H1 (cell line): Measurements from ENCODE around the gene PTPRCAP. TPM values are rescaled to one million over a fixed set of nuclear protein-coding genes. Genes with fewer than 3 reads are reported as not detected.

Source experiments
- CTCF ChIA-PET: fragments of 300-600 bp; sonication (Branson Sonifier 250); formaldehyde crosslinking; loops from one replicate; lab custom pipeline; 2021; ENCODE audit not compliant: partially characterized antibody; lab: Charles Lee
- POLR2A ChIA-PET: fragments of 300-600 bp; sonication (Branson Sonifier 250); formaldehyde crosslinking; loops from one replicate; lab custom pipeline; 2021; ENCODE audit warnings: inconsistent platforms; ENCODE audit not compliant: partially characterized antibody; lab: Charles Lee
- DNase-seq, 2 experiments: peaks; one replicate each; pipeline versions ENCODE4 v3.0.0 to v3.0.0-alpha.2; 2010 to 2022; ENCODE audit warnings: low spot score in 2 of 2, low read depth in 1 of 2, mixed read lengths in 1 of 2
- FAIRE-seq: peaks from 2 replicates; lab custom pipeline; 2011; peaks lifted over from hg19 to GRCh38; lab: Jason Lieb, UNC
- H2AFZ ChIP-seq: 2 replicates; pipeline ENCODE4 v1.8.1; 2012; ENCODE audit warnings: low read length, inconsistent platforms
- H2AK5ac ChIP-seq: 2 replicates; pipeline ENCODE4 v1.6.1; 2013; ENCODE audit warnings: low read depth, low read length
- H2BK120ac ChIP-seq: replicated peaks from 2 replicates; pipeline ENCODE3; 2013; ENCODE audit warnings: low read depth, low read length, inconsistent platforms
- H2BK12ac ChIP-seq: 2 replicates; pipeline ENCODE4 v1.6.1; 2013; ENCODE audit warnings: low read depth, low read length
- H2BK15ac ChIP-seq: 2 replicates; pipeline ENCODE4 v1.6.1; 2013; ENCODE audit warnings: low read length
- H2BK20ac ChIP-seq: 2 replicates; pipeline ENCODE4 v1.6.1; 2013; ENCODE audit warnings: low read length
- H2BK5ac ChIP-seq: 2 replicates; pipeline ENCODE4 v1.6.1; 2013; ENCODE audit warnings: low read depth, low read length
- H3K14ac ChIP-seq: 2 replicates; pipeline ENCODE4 v1.6.1; 2013; ENCODE audit warnings: inconsistent platforms; ENCODE audit not compliant: insufficient read length
- H3K18ac ChIP-seq: 2 replicates; pipeline ENCODE4 v1.6.1; 2013; ENCODE audit warnings: low read length; ENCODE audit errors: extremely low read depth
- H3K23ac ChIP-seq: 2 replicates; pipeline ENCODE4 v1.6.1; 2013; ENCODE audit warnings: inconsistent platforms; ENCODE audit not compliant: insufficient read length
- H3K23me2 ChIP-seq: 2 replicates; pipeline ENCODE4 v1.6.1; 2013; ENCODE audit warnings: low read depth, low read length
- H3K27ac ChIP-seq: 2 replicates; pipeline ENCODE4 v1.6.1; 2011; ENCODE audit warnings: low read depth, low read length, inconsistent platforms
- H3K27me3 ChIP-seq, 4 experiments: replicated peaks in 1 of 4; 1 replicate in 1 of 4; 2 replicates in 3 of 4; pipeline versions ENCODE4 v1.6.1 to v1.8.1; 2011 to 2013; ENCODE audit warnings: low read length in 3 of 4, mild to moderate bottlenecking in 3 of 4, inconsistent platforms in 2 of 4, mixed read lengths in 2 of 4, moderate library complexity in 1 of 4; ENCODE audit not compliant: control insufficient read depth in 3 of 4, insufficient read depth in 3 of 4; ENCODE audit errors: extremely low read depth in 1 of 4
- H3K36me3 ChIP-seq, 4 experiments: 2 replicates each; pipeline versions ENCODE4 v1.6.1 to v1.8.1; 2011 to 2013; ENCODE audit warnings: mild to moderate bottlenecking in 4 of 4, low read length in 3 of 4, moderate library complexity in 2 of 4, control low read depth in 1 of 4, inconsistent platforms in 1 of 4; ENCODE audit not compliant: insufficient read depth in 4 of 4, control insufficient read depth in 2 of 4
- H3K4ac ChIP-seq: replicated peaks from 2 replicates; pipeline ENCODE3; 2013; ENCODE audit warnings: low read length, low read depth, mixed read lengths, inconsistent platforms; ENCODE audit not compliant: insufficient read length
- H3K4me1 ChIP-seq, 4 experiments: replicated peaks in 1 of 4; 1 replicate in 1 of 4; 2 replicates in 3 of 4; pipeline versions ENCODE4 v1.6.1 to v1.8.1; 2011 to 2013; ENCODE audit warnings: low read length in 3 of 4, inconsistent platforms in 2 of 4, mixed read lengths in 1 of 4; ENCODE audit not compliant: insufficient read depth in 4 of 4, control insufficient read depth in 3 of 4
- H3K4me2 ChIP-seq, 2 experiments: 2 replicates each; pipeline versions ENCODE4 v1.6.1 to v1.8.1; 2011 to 2013; ENCODE audit warnings: low read depth in 2 of 2, low read length in 2 of 2, control low read depth in 1 of 2, inconsistent platforms in 1 of 2, mild to moderate bottlenecking in 1 of 2; ENCODE audit not compliant: insufficient read depth in 1 of 2
- H3K4me3 ChIP-seq, 4 experiments: fragments of 200-600, 300-600 bp in 1 of 4; sonication (generic), shearing (Covaris generic), sonication (Bioruptor Twin) in 1 of 4; 2 replicates each; pipeline versions ENCODE4 v1.5.1 to v1.8.1; 2011 to 2016; ENCODE audit warnings: low read length in 4 of 4, low read depth in 3 of 4, control low read depth in 2 of 4, inconsistent platforms in 2 of 4, mild to moderate bottlenecking in 2 of 4, mixed read lengths in 1 of 4, moderate library complexity in 1 of 4; ENCODE audit not compliant: insufficient read depth in 2 of 4; ENCODE audit errors: extremely low read depth in 1 of 4
- H3K56ac ChIP-seq: replicated peaks from 2 replicates; pipeline ENCODE3; 2013; ENCODE audit warnings: low read depth, mild to moderate bottlenecking, mixed read lengths, low read length, inconsistent platforms; ENCODE audit not compliant: insufficient read length
- H3K79me1 ChIP-seq: 2 replicates; pipeline ENCODE4 v1.6.1; 2013; ENCODE audit warnings: low read depth, low read length, control low read depth
- H3K79me2 ChIP-seq, 2 experiments: 2 replicates each; pipeline versions ENCODE4 v1.6.1 to v1.8.1; 2012 to 2013; ENCODE audit warnings: low read length in 2 of 2, mild to moderate bottlenecking in 2 of 2, inconsistent platforms in 1 of 2; ENCODE audit not compliant: insufficient read depth in 2 of 2, control insufficient read depth in 1 of 2
- H3K9ac ChIP-seq, 4 experiments: replicated peaks in 1 of 4; 1 replicate in 1 of 4; 2 replicates in 3 of 4; pipeline versions ENCODE4 v1.6.1 to v1.8.1; 2011 to 2013; ENCODE audit warnings: low read depth in 3 of 4, low read length in 3 of 4, control low read depth in 2 of 4, mild to moderate bottlenecking in 2 of 4, moderate library complexity in 2 of 4, inconsistent platforms in 1 of 4; ENCODE audit errors: extremely low read depth in 1 of 4
- H3K9me3 ChIP-seq, 2 experiments: 2 replicates each; pipeline versions ENCODE4 v1.6.1 to v1.8.1; 2012 to 2013; ENCODE audit warnings: mild to moderate bottlenecking in 2 of 2, moderate library complexity in 2 of 2, control low read depth in 1 of 2, inconsistent platforms in 1 of 2, low read depth in 1 of 2, low read length in 1 of 2, mixed read lengths in 1 of 2; ENCODE audit not compliant: insufficient read depth in 2 of 2
- H4K20me1 ChIP-seq, 2 experiments: replicated peaks in 1 of 2; 2 replicates each; pipeline versions ENCODE3 to v1.8.1; 2011 to 2013; ENCODE audit warnings: inconsistent platforms in 2 of 2, low read length in 2 of 2, mild to moderate bottlenecking in 1 of 2; ENCODE audit not compliant: insufficient read depth in 2 of 2, control insufficient read depth in 1 of 2
- H4K5ac ChIP-seq: 2 replicates; pipeline ENCODE4 v1.6.1; 2013; ENCODE audit warnings: low read length, low read depth, mixed read lengths, inconsistent platforms; ENCODE audit not compliant: insufficient read length
- H4K8ac ChIP-seq: 2 replicates; pipeline ENCODE4 v1.8.0; 2013; ENCODE audit warnings: mild to moderate bottlenecking, moderate library complexity, low read length, inconsistent platforms; ENCODE audit not compliant: insufficient read depth; ENCODE audit errors: extremely low read depth
- H4K91ac ChIP-seq: replicated peaks from 2 replicates; pipeline ENCODE3; 2013; ENCODE audit warnings: low read length, mixed read lengths, inconsistent platforms; ENCODE audit not compliant: insufficient read length
- BRCA1 ChIP-seq: IDR thresholded peaks from 2 replicates; pipeline ENCODE4 v1.6.1; 2012; ENCODE audit warnings: low read depth, low read length, improper control_type of control experiment
- CHD1 ChIP-seq: IDR thresholded peaks from 2 replicates; pipeline ENCODE4 v1.6.1; 2012; ENCODE audit warnings: low read depth, low read length, improper control_type of control experiment
- HDAC6 ChIP-seq: IDR thresholded peaks from one replicate; pipeline ENCODE4 v1.7.1; 2012; ENCODE audit warnings: low read depth, mild to moderate bottlenecking, inconsistent platforms, low read length, moderate library complexity
- SAP30 ChIP-seq: fragments of 300-600 bp; sonication (generic); IDR thresholded peaks from 2 replicates; pipeline ENCODE4 v1.7.1; 2012; ENCODE audit warnings: low read length, moderate library complexity, mild to moderate bottlenecking, inconsistent platforms; ENCODE audit not compliant: insufficient read depth, insufficient replicate concordance
- SIN3A ChIP-seq, 2 experiments: IDR thresholded peaks in 1 of 2; conservative IDR thresholded peaks in 1 of 2; 2 replicates each; pipeline ENCODE4 v1.6.1; 2011 to 2012; ENCODE audit warnings: low read length in 2 of 2, improper control_type of control experiment in 1 of 2, low read depth in 1 of 2, mild to moderate bottlenecking in 1 of 2
- SRF ChIP-seq: IDR thresholded peaks from 2 replicates; pipeline ENCODE4 v1.6.1; 2011; ENCODE audit warnings: mild to moderate bottlenecking, low read depth, low read length, moderate library complexity
- TAF1 ChIP-seq: IDR thresholded peaks from 2 replicates; pipeline ENCODE4 v1.6.1; 2011; ENCODE audit warnings: mild to moderate bottlenecking, low read depth, low read length
- TCF12 ChIP-seq: IDR thresholded peaks from 2 replicates; pipeline ENCODE4 v1.6.1; 2011; ENCODE audit warnings: low read depth, mild to moderate bottlenecking, low read length
- YY1 ChIP-seq: IDR thresholded peaks from 2 replicates; pipeline ENCODE4 v1.6.1; 2011; ENCODE audit warnings: low read depth, mild to moderate bottlenecking, low read length
- WGBS, 2 experiments: shearing (Covaris generic) in 1 of 2; methylation state at CpG; one replicate each; pipeline versions ENCODE4 v1.1.6 to v1.1.7; 2013 to 2015; ENCODE audit warnings: low lambda C conversion rate in 2 of 2, mixed read lengths in 2 of 2, inconsistent platforms in 1 of 2, low coverage in 1 of 2, missing lambda C conversion rate in 1 of 2; ENCODE audit not compliant: insufficient replicate concordance in 2 of 2, insufficient coverage in 1 of 2, insufficient read length in 1 of 2; ENCODE audit errors: extremely low coverage in 1 of 2, missing lambda C conversion rate in 1 of 2; 5-methylcytosine and 5-hydroxymethylcytosine counted together
- polyA plus RNA-seq, 7 experiments: library from polyadenylated mRNA; depleted of rRNA in 3 of 7; stranded (reverse) in 5 of 7; unstranded in 2 of 7; fragments of >200 nt in 5 of 7; fragments of 200-250 nt in 2 of 7; gene quantifications; 1 replicate in 5 of 7; 2 replicates in 1 of 7; 4 replicates in 1 of 7; pipeline versions ENCODE4 v1.2.1 to v1.2.3, GENCODE V29; 2011 to 2013; ENCODE audit warnings: missing spikeins in 2 of 7, mixed read lengths in 2 of 7
- total RNA-seq: library from RNA; stranded (reverse); fragmentation: NEBNext Ultra II Directional; extraction: Animal tissue kit (Norgen Biotek cat#: 25700); gene quantifications from 2 replicates; pipeline ENCODE4 v1.2.1, GENCODE V29; 2021

Gene PTPRCAP
- total and polyA plus RNA-seq, 2 of the 8 experiments (the other 6 are each of a cell fraction or from before 2014, with no cell fraction given) = 0.78 to 6.7 TPM

DNA sequence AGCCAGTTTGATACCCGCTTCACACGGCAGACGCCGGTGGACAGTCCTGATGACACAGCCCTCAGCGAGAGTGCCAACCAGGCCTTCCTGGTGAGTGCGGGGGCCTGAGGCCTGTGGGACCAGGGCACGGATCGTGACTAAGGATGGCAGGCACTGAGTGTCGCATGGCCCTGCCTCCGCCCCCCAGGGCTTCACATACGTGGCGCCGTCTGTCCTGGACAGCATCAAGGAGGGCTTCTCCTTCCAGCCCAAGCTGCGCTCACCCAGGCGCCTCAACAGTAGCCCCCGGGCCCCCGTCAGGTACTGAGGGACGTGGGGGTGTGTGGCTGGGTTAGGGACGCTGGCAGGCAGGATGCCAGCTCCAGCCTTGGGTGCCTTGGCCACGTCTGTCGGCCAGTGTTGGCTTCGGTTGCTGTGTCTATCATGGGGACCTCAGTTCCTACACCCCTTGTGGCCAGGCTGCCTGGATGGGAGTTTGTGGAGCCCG, 3.0 kb downstream of the PTPRCAP start:
- no peak overlapping the region for H3K27ac ChIP-seq
- no peak overlapping the region for H2BK20ac ChIP-seq
- H3K79me2 ChIP-seq = peaks cover 0 to under 1% of the 10 kb centered on the region in 2 experiments; a peak in 2 of 4 replicates
- H2BK12ac ChIP-seq = no peak overlapping the region
- no peak for DNase-seq
- POLR2A ChIA-PET = interaction anchor here (1.0 to 12.5 kb wide), 5 partner anchors 15 to 43 kb away, joined by 3 to 104 read pairs (median 4); partner anchors contain the start of genes CARNS1, PPP1CA and RAD9A
- H3K27me3 ChIP-seq = no peaks in the 10 kb centered on the region
- H3K9ac ChIP-seq = no peak overlapping the region
- no peak overlapping the region for H3K14ac ChIP-seq
- H3K4me3 ChIP-seq = no peak overlapping the region
- H2BK15ac ChIP-seq = no peak overlapping the region
- no peak overlapping the region for H2BK120ac ChIP-seq
- TF ChIP-seq SIN3A (conservative IDR thresholded peaks at IDR 0.05 in 1 of 2, IDR thresholded peaks at IDR 0.05 in 1 of 2; ENCODE audit: low read depth in 1 of 2, low read length in 2 of 2) = no peak
- no peak for TF ChIP-seq CHD1
- TF ChIP-seq TCF12 = no peak
- no peak for TF ChIP-seq TAF1
- no peak for TF ChIP-seq SRF
- TF ChIP-seq BRCA1 = no peak
- no peak for TF ChIP-seq SAP30
- TF ChIP-seq HDAC6 = no peak
- no peak for TF ChIP-seq YY1
- H3K4me1 ChIP-seq = peaks cover 0 to 17% (median 14%) of the 10 kb centered on the region in 4 experiments; a peak in 6 of 7 replicates
- H4K91ac ChIP-seq = no peak overlapping the region
- peaks cover 0 to 19% of the 10 kb centered on the region in 2 experiments for H4K20me1 ChIP-seq
- H2BK5ac ChIP-seq = no peak overlapping the region; the same call in 1 of the 2 replicates
- no peak overlapping the region for H2AK5ac ChIP-seq
- peaks cover 6 to 25% (median 14%) of the 10 kb centered on the region in 4 experiments; a peak in 7 of 8 replicates for H3K36me3 ChIP-seq
- H3K56ac ChIP-seq = no peak overlapping the region
- no peak for FAIRE-seq
- H3K79me1 ChIP-seq = no peaks in the 10 kb centered on the region
- H2AFZ ChIP-seq = no peak overlapping the region
- no peaks in the 10 kb centered on the region for H3K23me2 ChIP-seq
- H3K9me3 ChIP-seq = no peaks in the 10 kb centered on the region
- H3K18ac ChIP-seq = no peak overlapping the region
- no peak overlapping the region for H4K8ac ChIP-seq
- H3K23ac ChIP-seq = no peak overlapping the region
- H3K4me2 ChIP-seq = no peak overlapping the region
- H4K5ac ChIP-seq = no peak overlapping the region
- H3K4ac ChIP-seq = no peak overlapping the region
- CTCF ChIA-PET = no interaction called here
- WGBS, 2 experiments = 91% methylated on average over 22 of the region's 23 CpGs; no CpG with 5 or more reads in 1 of the 2 experiments
